Neural progenitor cell (in vitro differentiated cells): Measurements from ENCODE around the gene SPOCK1. TPM values are rescaled to one million over a fixed set of nuclear protein-coding genes. Genes with fewer than 3 reads are reported as not detected.

ENCODE experiments used
- DNase-seq: peaks from one replicate; pipeline ENCODE4 v3.0.0-alpha.2; 2016; ENCODE audit warnings: low spot score
- H2AFZ ChIP-seq: fragments of 200-600 bp; sonication (generic); replicated peaks from 2 replicates; pipeline ENCODE4 v1.6.1; 2016; ENCODE audit warnings: antibody characterized with exemption
- H3F3A ChIP-seq: fragments of 200-600 bp; sonication (generic); 2 replicates; pipeline ENCODE4 v1.6.1; 2016; ENCODE audit warnings: antibody characterized with exemption, low read depth
- H3K27ac ChIP-seq: fragments of 200-600 bp; sonication (generic); 2 replicates; pipeline ENCODE4 v1.5.1; 2016; ENCODE audit warnings: mild to moderate bottlenecking
- H3K27me3 ChIP-seq: fragments of 200-600 bp; sonication (generic); 2 replicates; pipeline ENCODE4 v1.6.1; 2016; ENCODE audit warnings: mild to moderate bottlenecking, moderate library complexity
- H3K36me3 ChIP-seq: fragments of 200-600 bp; sonication (generic); 2 replicates; pipeline ENCODE4 v1.5.1; 2016
- H3K4me1 ChIP-seq: fragments of 200-600 bp; sonication (generic); 2 replicates; pipeline ENCODE4 v1.6.1; 2016; ENCODE audit warnings: mixed run types
- H3K4me2 ChIP-seq: fragments of 200-600 bp; sonication (generic); 2 replicates; pipeline ENCODE4 v1.6.1; 2016
- H3K4me3 ChIP-seq: fragments of 200-600 bp; sonication (generic); 2 replicates; pipeline ENCODE4 v1.5.1; 2016
- H3K79me2 ChIP-seq: fragments of 200-600 bp; sonication (generic); 2 replicates; pipeline ENCODE4 v1.6.1; 2016; ENCODE audit warnings: low read depth
- H3K9ac ChIP-seq: fragments of 200-600 bp; sonication (generic); 2 replicates; pipeline ENCODE4 v1.6.1; 2016
- H3K9me3 ChIP-seq: fragments of 200-600 bp; sonication (generic); 2 replicates; pipeline ENCODE4 v1.5.1; 2016; ENCODE audit warnings: low read depth
- H4K20me1 ChIP-seq: fragments of 200-600 bp; sonication (generic); 2 replicates; pipeline ENCODE4 v1.6.1; 2016; ENCODE audit warnings: low read depth
- H3K27ac Mint-ChIP-seq: 3 replicates; pipeline ENCODE4 v1.8.0; 2021; ENCODE audit warnings: mixed read lengths
- H3K27me3 Mint-ChIP-seq: 2 replicates; pipeline ENCODE4 v1.8.0; 2022; ENCODE audit warnings: low read depth, mild to moderate bottlenecking, inconsistent platforms, moderate library complexity, mixed read lengths; ENCODE audit not compliant: insufficient read depth
- H3K36me3 Mint-ChIP-seq: 3 replicates; pipeline ENCODE4 v1.8.0; 2021; ENCODE audit warnings: mixed read lengths
- H3K4me1 Mint-ChIP-seq: 3 replicates; pipeline ENCODE4 v1.8.0; 2021; ENCODE audit warnings: mixed read lengths
- H3K4me3 Mint-ChIP-seq: 3 replicates; pipeline ENCODE4 v1.8.0; 2021; ENCODE audit warnings: mild to moderate bottlenecking, moderate library complexity, mixed read lengths
- H3K9me3 Mint-ChIP-seq: 3 replicates; pipeline ENCODE4 v1.8.0; 2020; ENCODE audit warnings: mixed read lengths
- CTCF ChIP-seq: fragments of 200-600 bp; sonication (generic); IDR thresholded peaks from 2 replicates; pipeline ENCODE4 v1.5.1; 2017; ENCODE audit warnings: antibody characterized with exemption, mild to moderate bottlenecking
- EZH2 ChIP-seq: fragments of 200-600 bp; sonication (generic); IDR thresholded peaks from 2 replicates; pipeline ENCODE4 v1.6.1; 2017; ENCODE audit warnings: antibody characterized with exemption, mild to moderate bottlenecking, moderate library complexity
- EZH2phosphoT487 ChIP-seq: fragments of 200-600 bp; sonication (generic); IDR thresholded peaks from 2 replicates; pipeline ENCODE4 v1.6.1; 2017; ENCODE audit warnings: antibody characterized with exemption
- total RNA-seq: library from RNA; depleted of rRNA; stranded (reverse); fragments of >200 nt; gene quantifications from 2 replicates; pipeline ENCODE4 v1.2.3, GENCODE V29; 2015; ENCODE audit warnings: low replicate concordance

The SPOCK1 gene
- total RNA-seq, 1 donor from 2014 or later = 6.9 TPM

- Histone ChIP-seq H2AFZ (peak overlapping the region; percentile 36), H3K36me3 (no peaks in the 10 kb centered on the region), H3K4me3 (no peak overlapping the region), H3K4me2 (no peak overlapping the region), H3K27ac (no peak overlapping the region), H3K79me2 (no peaks in the 10 kb centered on the region), H3K9ac (no peak overlapping the region), H3K27me3 (no peaks in the 10 kb centered on the region), H3F3A (no peaks in the 10 kb centered on the region), H3K4me1 (peaks cover 13% of the 10 kb centered on the region), H4K20me1 (no peaks in the 10 kb centered on the region), H3K9me3 (no peaks in the 10 kb centered on the region)
- no peak overlapping the region for H3K27ac Mint-ChIP-seq
- peaks cover 10% of the 10 kb centered on the region for H3K4me1 Mint-ChIP-seq
- DNase-seq = no peak
- no peaks in the 10 kb centered on the region for H3K36me3 Mint-ChIP-seq
- no peak overlapping the region for H3K4me3 Mint-ChIP-seq
- TF ChIP-seq EZH2phosphoT487 (no peak), CTCF (no peak), EZH2 (no peak)
- peaks cover 2% of the 10 kb centered on the region for H3K9me3 Mint-ChIP-seq
- no peaks in the 10 kb centered on the region for H3K27me3 Mint-ChIP-seq
Measured at GRCh38 chr5:137236849-137237507, 262.1 kb downstream of the SPOCK1 start.

- Histone ChIP-seq H2AFZ (no peak overlapping the region), H3K4me3 (no peak overlapping the region), H3K36me3 (no peaks in the 10 kb centered on the region), H3K79me2 (no peaks in the 10 kb centered on the region), H3K27ac (no peak overlapping the region), H3K4me2 (no peak overlapping the region), H3K27me3 (no peaks in the 10 kb centered on the region), H3K4me1 (peaks cover 13% of the 10 kb centered on the region), H3K9ac (no peak overlapping the region), H4K20me1 (no peaks in the 10 kb centered on the region), H3F3A (no peaks in the 10 kb centered on the region), H3K9me3 (no peaks in the 10 kb centered on the region)
- H3K27me3 Mint-ChIP-seq = no peaks in the 10 kb centered on the region
- H3K36me3 Mint-ChIP-seq = no peaks in the 10 kb centered on the region
- H3K27ac Mint-ChIP-seq = no peak overlapping the region
- H3K9me3 Mint-ChIP-seq = peaks cover 2% of the 10 kb centered on the region
- H3K4me1 Mint-ChIP-seq = peaks cover 10% of the 10 kb centered on the region
- TF ChIP-seq EZH2phosphoT487 (no peak), CTCF (no peak), EZH2 (no peak)
- DNase-seq = no peak
- H3K4me3 Mint-ChIP-seq = no peak overlapping the region
Measured at GRCh38 chr5:137236252-137236651, 262.9 kb downstream of the SPOCK1 start.

GRCh38 chr5:137234973-137235943, 263.9 kb downstream of the SPOCK1 start:
- Histone ChIP-seq H3K4me3 (no peak overlapping the region), H3K79me2 (no peaks in the 10 kb centered on the region), H3K27me3 (no peaks in the 10 kb centered on the region), H3K9me3 (no peaks in the 10 kb centered on the region), H3K4me1 (peaks cover 13% of the 10 kb centered on the region), H2AFZ (no peak overlapping the region), H3K4me2 (no peak overlapping the region), H3F3A (no peaks in the 10 kb centered on the region), H3K9ac (no peak overlapping the region), H3K36me3 (no peaks in the 10 kb centered on the region), H4K20me1 (no peaks in the 10 kb centered on the region), H3K27ac (no peak overlapping the region)
- Mint-ChIP-seq H3K9me3 (no peaks in the 10 kb centered on the region), H3K27me3 (no peaks in the 10 kb centered on the region), H3K36me3 (no peaks in the 10 kb centered on the region), H3K4me3 (no peak overlapping the region), H3K4me1 (peaks cover 10% of the 10 kb centered on the region), H3K27ac (no peak overlapping the region)
- no peak for DNase-seq
- TF ChIP-seq EZH2 (no peak), EZH2phosphoT487 (no peak), CTCF (no peak)
